KOPT-K1 (cell line): ENCODE results near the gene CERS1.

Experiments
- H3K27ac ChIP-seq: fragments of 200-600 bp; sonication (generic); 2 replicates; pipeline ENCODE4 v1.5.1; 2016; ENCODE audit warnings: antibody characterized with exemption, mild to moderate bottlenecking, low read depth, low read length; ENCODE audit not compliant: poor library complexity, severe bottlenecking
- H3K36me3 ChIP-seq: fragments of 200-600 bp; sonication (generic); 2 replicates; pipeline ENCODE4 v1.5.1; 2017; ENCODE audit warnings: antibody characterized with exemption, mild to moderate bottlenecking, low read length, moderate library complexity; ENCODE audit not compliant: insufficient read depth
- H3K9me3 ChIP-seq: fragments of 200-600 bp; sonication (generic); 2 replicates; pipeline ENCODE4 v1.5.1; 2017; ENCODE audit warnings: antibody characterized with exemption, low read length, mild to moderate bottlenecking; ENCODE audit not compliant: insufficient read depth, poor library complexity, severe bottlenecking

CERS1 gene

GRCh38 chr19:18861235-18861634 is 34.7 kb downstream of the CERS1 start:
- Histone ChIP-seq H3K9me3 (no peaks in the 10 kb centered on the region), H3K27ac (no peak overlapping the region), H3K36me3 (peaks cover 100% of the 10 kb centered on the region)

- Histone ChIP-seq H3K9me3 (no peaks in the 10 kb centered on the region), H3K36me3 (peaks cover 100% of the 10 kb centered on the region), H3K27ac (no peak overlapping the region)
Observed at GRCh38 chr19:18860725-18861124, 35.2 kb downstream of the CERS1 start.

DNA sequence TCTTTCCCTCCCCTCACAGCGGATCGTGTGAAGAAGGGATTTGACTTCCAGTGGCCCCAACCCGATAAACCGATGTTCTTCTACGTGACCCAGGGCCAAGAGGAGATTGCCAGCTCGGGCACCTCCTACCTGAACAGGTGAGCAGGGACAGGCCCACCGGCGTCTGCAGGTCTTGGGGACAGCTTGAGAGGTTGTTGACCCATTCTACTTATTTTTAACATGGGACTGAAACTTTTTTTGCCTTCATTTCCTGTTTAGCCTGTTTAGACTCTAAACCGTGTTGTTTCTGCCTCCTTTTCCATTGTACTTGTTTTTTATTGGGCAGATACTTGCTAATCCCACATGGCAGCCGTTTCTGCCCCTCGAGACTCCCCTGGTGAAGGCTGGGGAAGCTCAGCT is 35.7 kb downstream of the CERS1 start:
- Histone ChIP-seq H3K27ac (no peak overlapping the region), H3K36me3 (peaks cover 100% of the 10 kb centered on the region), H3K9me3 (no peaks in the 10 kb centered on the region)

GRCh38 chr19:18859676-18860301 is 36.2 kb downstream of the CERS1 start:
- Histone ChIP-seq H3K36me3 (peaks cover 100% of the 10 kb centered on the region), H3K27ac (no peak overlapping the region), H3K9me3 (no peaks in the 10 kb centered on the region)

DNA sequence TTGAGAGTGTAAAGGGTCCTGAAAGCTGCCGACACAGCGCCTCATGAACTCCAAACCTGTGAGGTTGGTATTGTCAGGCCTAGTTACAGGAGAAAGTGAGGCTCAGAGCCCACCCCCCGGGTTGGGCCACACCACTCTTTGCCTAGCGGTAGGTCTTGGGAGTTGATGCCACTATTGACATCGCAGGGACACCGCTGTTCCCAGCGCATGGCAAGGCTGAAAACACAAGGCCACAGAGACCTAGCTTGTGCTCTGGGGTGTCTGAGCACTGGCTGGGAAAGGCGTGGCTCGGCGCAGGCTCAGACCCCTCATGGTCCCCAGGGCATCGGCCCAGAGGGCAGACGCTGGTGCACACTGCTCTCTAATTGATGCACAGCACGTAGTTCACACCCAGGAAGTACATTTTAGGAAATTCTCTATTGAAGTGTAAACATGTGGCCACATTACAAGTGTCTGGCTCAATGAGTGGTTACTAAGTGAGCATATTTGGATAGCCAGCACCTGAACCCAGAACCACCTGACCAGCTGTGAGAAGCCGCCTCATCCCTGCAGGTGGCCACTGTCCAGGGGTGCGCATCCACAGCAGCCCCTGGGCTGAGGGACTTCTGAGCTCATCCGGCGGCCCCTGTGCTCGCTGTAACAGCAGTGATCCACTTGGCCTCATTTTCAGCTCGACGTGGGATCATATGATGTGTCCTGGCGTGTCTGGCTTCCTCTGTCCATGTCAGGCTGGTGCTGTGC is 36.9 kb downstream of the CERS1 start:
- Histone ChIP-seq H3K36me3 (peaks cover 100% of the 10 kb centered on the region), H3K27ac (no peak overlapping the region)

DNA sequence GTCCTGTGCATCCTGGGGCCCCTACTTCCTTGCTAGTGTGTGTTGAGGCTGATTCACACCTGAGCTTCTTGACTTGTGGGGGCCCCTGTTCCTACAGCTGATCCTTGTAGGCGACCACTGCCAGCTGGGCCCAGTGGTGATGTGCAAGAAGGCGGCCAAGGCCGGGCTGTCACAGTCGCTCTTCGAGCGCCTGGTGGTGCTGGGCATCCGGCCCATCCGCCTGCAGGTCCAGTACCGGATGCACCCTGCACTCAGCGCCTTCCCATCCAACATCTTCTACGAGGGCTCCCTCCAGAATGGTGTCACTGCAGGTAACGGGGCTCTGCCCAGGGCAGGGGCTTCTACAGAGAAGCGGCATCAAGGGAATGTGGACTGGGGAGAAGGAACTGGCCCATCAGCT is 38.7 kb downstream of the CERS1 start:
- H3K36me3 ChIP-seq, result peaks cover 100% of the 10 kb centered on the region
- no peak overlapping the region for H3K27ac ChIP-seq
- no peaks in the 10 kb centered on the region for H3K9me3 ChIP-seq

More for the DNA sequence above, 36.9 kb downstream of the CERS1 start:
- no peaks in the 10 kb centered on the region for H3K9me3 ChIP-seq

DNA sequence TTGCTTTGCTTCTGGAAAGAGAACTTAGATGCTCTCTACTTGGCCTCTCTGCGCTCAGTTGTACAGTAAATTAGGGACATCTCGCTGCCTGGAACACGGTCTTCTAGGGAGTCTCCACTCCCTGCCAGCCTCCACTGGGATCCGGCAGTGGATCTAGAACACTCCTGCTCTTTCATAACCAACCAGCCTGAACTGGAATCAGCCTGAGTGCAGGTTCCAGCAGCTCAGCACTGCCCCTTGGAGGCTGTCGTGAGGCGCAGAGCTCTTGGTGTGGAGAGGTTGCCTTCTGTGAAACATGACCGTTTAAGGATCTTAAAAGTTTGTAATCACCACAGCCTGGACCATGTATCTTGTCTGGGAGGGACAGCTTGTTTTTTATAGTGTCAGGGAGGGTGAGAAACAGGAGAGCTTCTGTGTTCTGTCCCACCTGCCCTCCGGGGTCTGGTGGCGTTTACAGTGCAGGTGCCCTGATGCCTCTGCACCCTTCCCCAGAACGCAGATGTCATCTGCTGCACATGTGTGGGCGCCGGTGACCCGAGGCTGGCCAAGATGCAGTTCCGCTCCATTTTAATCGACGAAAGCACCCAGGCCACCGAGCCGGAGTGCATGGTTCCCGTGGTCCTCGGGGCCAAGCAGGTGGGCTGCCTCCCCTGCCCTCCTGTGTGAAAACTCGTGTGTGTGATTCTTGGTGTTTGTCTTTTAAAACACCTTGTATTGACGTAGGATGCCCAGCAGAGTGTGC is 39.4 kb downstream of the CERS1 start:
- Histone ChIP-seq H3K27ac (no peak overlapping the region), H3K36me3 (peaks cover 100% of the 10 kb centered on the region)

GRCh38 chr19:18855647-18856384 is 40.1 kb downstream of the CERS1 start:
- H3K9me3 ChIP-seq, result no peaks in the 10 kb centered on the region
- no peak overlapping the region for H3K27ac ChIP-seq
- H3K36me3 ChIP-seq, result peaks cover 100% of the 10 kb centered on the region

More for the DNA sequence above, 39.4 kb downstream of the CERS1 start:
- H3K9me3 ChIP-seq, result no peaks in the 10 kb centered on the region

GRCh38 chr19:18854982-18855381 is 41.0 kb downstream of the CERS1 start:
- H3K9me3 ChIP-seq, result no peaks in the 10 kb centered on the region
- H3K36me3 ChIP-seq, result peaks cover 100% of the 10 kb centered on the region

DNA sequence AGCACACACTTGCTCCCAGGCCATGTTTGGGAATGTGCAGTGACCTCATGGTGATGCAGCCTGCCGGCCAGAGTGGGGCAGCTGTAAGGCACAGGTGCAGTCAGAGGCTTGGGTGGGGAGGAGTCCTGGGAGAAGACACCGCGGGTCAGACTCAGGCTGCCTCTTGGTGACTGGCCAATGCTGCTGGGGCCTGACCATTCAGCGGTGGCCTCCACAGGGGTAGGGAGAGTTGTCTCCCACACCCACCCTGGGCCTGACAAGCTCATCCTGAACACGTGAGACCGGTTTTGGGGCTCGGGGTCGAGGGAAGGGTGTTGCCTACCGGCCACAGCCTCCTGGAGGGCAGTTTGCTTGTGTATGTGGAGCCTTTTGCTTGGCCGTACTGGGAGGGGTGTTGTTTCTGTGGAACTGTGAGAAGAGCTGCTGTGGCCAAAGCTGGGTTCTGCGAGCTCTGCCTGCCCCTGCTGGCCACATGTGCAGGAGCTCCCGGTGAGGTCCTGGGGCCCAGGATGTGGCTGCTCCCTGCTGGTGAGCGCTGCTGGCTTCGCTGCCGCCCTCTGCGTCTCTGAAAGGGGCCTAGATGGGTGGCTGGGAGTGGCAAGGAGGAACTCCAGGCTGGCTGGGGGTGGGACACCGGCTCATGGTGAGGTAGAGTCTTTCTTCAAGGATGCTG is 42.1 kb downstream of the CERS1 start:
- Histone ChIP-seq H3K27ac (no peak overlapping the region), H3K9me3 (no peaks in the 10 kb centered on the region), H3K36me3 (peaks cover 100% of the 10 kb centered on the region)

More at GRCh38 chr19:18854982-18855381, 41.0 kb downstream of the CERS1 start:
- H3K27ac ChIP-seq, result no peak overlapping the region

GRCh38 chr19:18852648-18853047 is 43.3 kb downstream of the CERS1 start:
- Histone ChIP-seq H3K27ac (no peak overlapping the region), H3K36me3 (peaks cover 100% of the 10 kb centered on the region), H3K9me3 (no peaks in the 10 kb centered on the region)

DNA sequence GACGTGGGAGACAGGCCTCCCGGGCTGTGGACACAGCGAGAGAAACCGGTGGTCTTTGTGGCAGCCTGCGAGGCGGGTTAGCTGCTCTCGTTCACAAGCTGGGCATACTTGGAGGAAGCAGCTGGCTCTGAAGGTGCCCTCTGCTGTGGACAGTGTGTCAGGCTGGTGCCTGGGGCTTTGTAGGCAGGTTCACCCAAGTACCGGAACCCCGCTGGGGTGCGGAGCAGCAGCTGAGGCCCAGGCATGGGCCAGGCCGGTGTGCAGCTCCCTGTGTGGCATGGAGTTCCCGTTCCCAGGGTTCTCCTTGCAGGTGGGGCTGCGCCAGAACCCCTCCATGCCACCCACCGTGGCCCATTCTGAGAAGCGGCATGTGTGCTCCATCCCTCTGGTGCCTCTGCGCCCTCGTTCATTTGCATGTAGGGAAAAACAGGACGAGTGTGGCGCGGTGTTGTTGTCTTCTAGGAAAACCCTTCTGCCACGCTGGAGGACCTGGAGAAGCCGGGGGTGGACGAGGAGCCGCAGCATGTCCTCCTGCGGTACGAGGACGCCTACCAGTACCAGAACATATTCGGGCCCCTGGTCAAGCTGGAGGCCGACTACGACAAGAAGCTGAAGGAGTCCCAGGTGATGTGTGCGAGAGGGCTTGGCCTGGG is 44.2 kb downstream of the CERS1 start:
- H3K9me3 ChIP-seq, result no peaks in the 10 kb centered on the region
- H3K27ac ChIP-seq, result no peak overlapping the region
- H3K36me3 ChIP-seq, result peaks cover 100% of the 10 kb centered on the region

DNA sequence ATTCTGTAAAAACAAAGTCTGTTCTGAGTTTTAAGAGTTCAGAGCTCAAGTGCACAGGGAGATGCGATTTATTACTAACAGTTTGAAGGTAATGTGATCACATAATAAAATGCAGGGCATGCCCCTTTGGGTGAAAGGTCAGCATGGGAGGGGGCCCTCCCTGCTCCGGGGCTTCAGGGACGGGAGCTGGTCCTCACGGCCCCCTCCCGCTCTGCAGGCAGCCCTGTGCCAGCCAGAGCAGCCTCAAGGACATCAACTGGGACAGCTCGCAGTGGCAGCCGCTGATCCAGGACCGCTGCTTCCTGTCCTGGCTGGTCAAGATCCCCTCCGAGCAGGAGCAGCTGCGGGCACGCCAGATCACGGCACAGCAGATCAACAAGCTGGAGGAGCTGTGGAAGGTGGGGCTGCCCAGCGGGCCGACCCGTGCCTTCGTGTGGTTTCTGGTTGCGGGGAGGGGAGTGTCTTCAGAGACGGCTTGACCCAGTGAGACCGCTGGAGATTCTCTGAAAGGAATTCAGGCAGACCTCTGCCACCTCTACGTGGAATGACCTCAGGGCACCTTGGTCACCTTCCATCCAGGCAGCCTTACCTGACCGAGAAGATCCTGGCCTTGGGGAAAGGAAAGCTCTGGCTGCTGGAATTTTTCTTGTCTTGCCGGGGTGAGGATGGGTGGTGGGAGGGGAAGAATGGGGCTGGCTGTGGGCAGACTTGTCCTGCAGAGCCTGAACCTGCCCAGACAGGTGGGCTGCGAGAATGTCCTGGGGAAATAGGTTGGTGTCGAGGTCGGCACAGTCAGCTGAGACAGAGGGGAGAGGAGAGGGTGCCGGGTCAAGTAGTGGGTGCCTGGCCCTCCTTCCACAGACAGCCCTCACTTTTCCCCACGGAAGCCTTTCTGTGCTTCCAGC is 45.2 kb downstream of the CERS1 start:
- H3K27ac ChIP-seq, result no peak overlapping the region
- H3K36me3 ChIP-seq, result peaks cover 99% of the 10 kb centered on the region
- no peaks in the 10 kb centered on the region for H3K9me3 ChIP-seq
